Prostate gland (tissue), 2 donors: ENCODE results near the gene CDH13. TPM values are rescaled to one million over a fixed set of nuclear protein-coding genes. Genes with fewer than 3 reads are reported as not detected.

Experiments used
- DNase-seq: peaks from one replicate; pipeline ENCODE4 v3.0.0-alpha.2; 2019; ENCODE audit warnings: low spot score
- H3K27ac ChIP-seq, 2 donors: fragments of 200-600 bp; sonication (generic); 2 replicates each; pipeline ENCODE4 v1.5.1; 2017 to 2019
- H3K27me3 ChIP-seq: fragments of 200-600 bp; sonication (generic); replicated peaks from 2 replicates; pipeline ENCODE4 v1.5.1; 2019; ENCODE audit not compliant: insufficient read depth
- H3K36me3 ChIP-seq, 2 donors: fragments of 200-600 bp; sonication (generic); 1 replicate in 1 of 2; 2 replicates in 1 of 2; pipeline versions ENCODE4 v1.5.1 to v1.8.1; 2017 to 2019
- H3K4me1 ChIP-seq: fragments of 200-600 bp; sonication (generic); replicated peaks from 2 replicates; pipeline ENCODE4 v1.5.1; 2019
- H3K4me3 ChIP-seq, 2 donors: fragments of 200-600 bp; sonication (generic); 2 replicates each; pipeline ENCODE4 v1.5.1; 2017 to 2019
- H3K9me3 ChIP-seq: fragments of 200-600 bp; sonication (generic); 2 replicates; pipeline ENCODE4 v1.5.1; 2017
- CTCF ChIP-seq, 4 experiments: fragments of 200-600 bp in 2 of 4; fragments of 450-650 bp in 2 of 4; sonication (generic) in 2 of 4; IDR thresholded peaks; 1 replicate in 3 of 4; 2 replicates in 1 of 4; pipeline ENCODE4 v1.5.1; 2016 to 2019; ENCODE audit warnings: antibody characterized with exemption in 4 of 4, mild to moderate bottlenecking in 2 of 4, moderate library complexity in 2 of 4
- POLR2A ChIP-seq: fragments of 450-650 bp; IDR thresholded peaks from one replicate; pipeline ENCODE4 v1.6.1; 2016; ENCODE audit warnings: antibody characterized with exemption, mild to moderate bottlenecking
- POLR2AphosphoS5 ChIP-seq: sonication (generic); formaldehyde crosslinking; IDR thresholded peaks from one replicate; pipeline ENCODE4 v1.6.1; 2017; ENCODE audit warnings: antibody characterized with exemption
- WGBS: methylation state at CpG from one replicate; pipeline ENCODE4 v1.1.5; 2018; 5-methylcytosine and 5-hydroxymethylcytosine counted together
- intact Hi-C: fragments of 100-400 bp; cut with DNase I; formaldehyde crosslinking; loops from one replicate; pipeline ENCODE4 v1.14.2; 2022
- total RNA-seq, 2 donors: library from RNA; depleted of rRNA; stranded (reverse); fragments of >200 nt; gene quantifications; one replicate each; pipeline ENCODE4 v1.1.0, GENCODE V29; 2016

CDH13 gene
- total RNA-seq, 2 donors from 2014 or later = 20.6 to 23.0 TPM

- H3K4me1 ChIP-seq = no peaks in the 10 kb centered on the region
These were observed 643.9 kb downstream of the CDH13 start for GRCh38 chr16:83270640-83271039.

GRCh38 chr16:83271123-83271522 is 644.4 kb downstream of the CDH13 start:
- 47% methylated on average over 2 of the region's 2 CpGs for WGBS
- intact Hi-C loops = no loop called here

More at GRCh38 chr16:83270640-83271039, 643.9 kb downstream of the CDH13 start:
- no peaks in the 10 kb centered on the region for H3K36me3 ChIP-seq
- WGBS = 67% methylated on average over 3 of the region's 3 CpGs
- no peaks in the 10 kb centered on the region for H3K9me3 ChIP-seq
- H3K4me3 ChIP-seq = no peak overlapping the region
- no peaks in the 10 kb centered on the region for H3K27me3 ChIP-seq
- intact Hi-C loops = no loop called here
- H3K27ac ChIP-seq = no peak overlapping the region
- TF ChIP-seq POLR2A = no peak
- no peak for TF ChIP-seq CTCF (IDR thresholded peaks at IDR 0.05)
- no peak for TF ChIP-seq POLR2AphosphoS5
- no peak for DNase-seq

GRCh38 chr16:83271970-83272575 is 645.3 kb downstream of the CDH13 start:
- TF ChIP-seq POLR2AphosphoS5 = no peak
- no peak for TF ChIP-seq CTCF (IDR thresholded peaks at IDR 0.05)
- TF ChIP-seq POLR2A = no peak
- 34% methylated on average over 5 of the region's 5 CpGs for WGBS
- intact Hi-C loops = no loop called here

More at GRCh38 chr16:83271123-83271522, 644.4 kb downstream of the CDH13 start:
- DNase-seq = no peak
- Histone ChIP-seq H3K9me3 (no peaks in the 10 kb centered on the region), H3K27me3 (no peaks in the 10 kb centered on the region), H3K36me3 (no peaks in the 10 kb centered on the region), H3K27ac (no peak overlapping the region), H3K4me1 (no peaks in the 10 kb centered on the region), H3K4me3 (no peak overlapping the region)
- no peak for TF ChIP-seq POLR2AphosphoS5
- no peak for TF ChIP-seq CTCF (IDR thresholded peaks at IDR 0.05)
- TF ChIP-seq POLR2A = no peak

DNA sequence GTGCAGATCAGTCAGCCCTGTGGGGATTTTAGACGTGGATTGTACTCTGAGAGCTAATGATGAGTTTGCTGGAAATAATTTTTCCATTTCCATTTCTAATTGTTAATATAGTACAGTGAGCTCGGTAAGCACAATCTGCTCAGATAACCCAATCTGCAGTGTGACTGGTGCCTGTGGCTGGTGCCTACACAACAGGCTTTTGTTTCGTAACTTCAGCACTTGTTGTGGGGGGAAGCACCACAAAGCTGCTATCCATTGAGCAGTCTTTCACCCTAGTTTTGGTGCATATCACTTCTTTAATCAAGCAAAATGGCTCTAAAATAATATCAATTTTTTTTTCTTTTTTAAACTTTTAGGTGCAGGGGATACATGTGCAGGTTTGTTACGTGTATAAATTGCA is 646.1 kb downstream of the CDH13 start:
- Histone ChIP-seq H3K4me1 (no peaks in the 10 kb centered on the region), H3K27me3 (no peaks in the 10 kb centered on the region), H3K9me3 (no peaks in the 10 kb centered on the region), H3K4me3 (no peak overlapping the region), H3K36me3 (no peaks in the 10 kb centered on the region), H3K27ac (no peak overlapping the region)
- 82% methylated on average over 4 of the region's 4 CpGs for WGBS
- TF ChIP-seq POLR2A (no peak), CTCF (IDR thresholded peaks at IDR 0.05) (no peak), POLR2AphosphoS5 (no peak)
- DNase-seq = no peak
- intact Hi-C loops = no loop called here

More at GRCh38 chr16:83271970-83272575, 645.3 kb downstream of the CDH13 start:
- Histone ChIP-seq H3K36me3 (no peaks in the 10 kb centered on the region), H3K27me3 (no peaks in the 10 kb centered on the region), H3K27ac (no peak overlapping the region), H3K4me1 (no peaks in the 10 kb centered on the region), H3K4me3 (no peak overlapping the region), H3K9me3 (no peaks in the 10 kb centered on the region)
- no peak for DNase-seq

DNA sequence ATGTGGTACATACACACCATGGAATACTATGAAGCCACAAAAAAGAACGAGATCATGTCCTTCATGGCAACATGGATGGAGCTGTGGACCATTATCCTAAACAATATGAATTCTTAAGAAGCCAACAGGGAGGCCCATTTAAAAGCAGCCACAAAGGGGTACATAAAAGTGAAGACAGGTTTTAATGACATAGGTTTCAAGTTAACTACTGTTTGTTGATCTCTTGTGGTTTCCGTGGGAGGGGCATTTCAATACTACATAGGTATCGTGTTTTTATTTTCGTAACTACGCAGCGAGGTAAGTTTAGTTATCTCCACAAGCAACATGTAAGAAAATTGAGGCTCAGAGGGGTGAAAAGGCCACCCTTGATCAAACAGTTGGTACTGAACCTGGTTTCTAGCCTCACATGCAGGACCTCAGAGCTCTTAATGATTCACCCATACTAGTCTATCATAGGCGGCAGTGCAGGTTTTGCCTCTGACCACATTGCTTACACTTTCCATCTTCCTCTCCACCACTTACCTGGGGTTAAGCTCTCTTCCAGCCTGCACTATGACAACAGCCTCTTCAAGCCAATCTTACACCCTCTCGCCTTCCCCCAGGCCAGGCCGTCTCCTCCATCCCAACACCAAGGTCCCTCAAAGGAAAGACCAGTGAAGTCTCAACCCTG is 646.9 kb downstream of the CDH13 start:
- Histone ChIP-seq H3K4me3 (no peak overlapping the region), H3K9me3 (no peaks in the 10 kb centered on the region), H3K4me1 (no peaks in the 10 kb centered on the region), H3K27ac (no peak overlapping the region), H3K36me3 (no peaks in the 10 kb centered on the region), H3K27me3 (no peaks in the 10 kb centered on the region)
- whole genome bisulfite sequencing = 93% methylated on average over 9 of the region's 9 CpGs
- DNase-seq = no peak
- TF ChIP-seq POLR2AphosphoS5 (no peak), CTCF (IDR thresholded peaks at IDR 0.05) (no peak)
- intact Hi-C loops = no loop called here
